ENCODE results near the gene RASGEF1B.

The RASGEF1B gene

DNA sequence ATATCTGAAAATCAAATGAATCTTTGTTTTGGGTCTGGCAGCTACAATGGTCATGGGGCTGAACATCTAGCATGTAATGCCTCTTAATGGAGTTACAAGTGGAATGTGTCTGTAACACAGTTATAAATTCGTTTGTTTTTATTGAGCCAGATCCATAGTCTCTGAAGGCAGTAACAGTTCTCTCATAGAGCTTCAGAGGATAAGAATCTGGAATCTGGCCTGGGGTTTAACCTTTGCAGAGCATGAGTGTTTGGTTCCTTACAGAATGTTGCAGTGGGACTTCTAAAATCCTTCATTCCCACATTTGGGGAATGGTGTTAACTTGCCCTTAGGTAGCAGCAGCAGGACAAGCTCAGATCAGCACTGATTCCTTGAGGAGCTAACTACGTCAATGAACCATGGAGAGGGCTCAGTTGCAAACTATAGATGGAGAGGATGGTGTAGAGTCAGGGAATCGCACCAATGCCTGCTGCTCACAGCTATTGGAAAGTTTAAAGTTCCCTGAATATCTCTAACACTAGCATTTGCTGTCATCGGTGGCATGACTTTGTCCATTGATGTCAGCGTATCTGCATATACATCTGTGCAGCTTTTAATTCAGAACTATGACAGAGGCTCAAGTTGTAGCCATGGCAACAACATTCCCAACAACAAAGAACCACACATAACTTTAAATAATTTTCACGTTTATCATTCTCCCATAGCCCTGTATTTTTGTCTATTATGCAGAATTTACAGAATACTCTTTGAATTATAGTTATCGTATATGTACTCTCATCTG is 72.2 kb downstream of the RASGEF1B start:
- TF ChIP-seq, protein P1, sequence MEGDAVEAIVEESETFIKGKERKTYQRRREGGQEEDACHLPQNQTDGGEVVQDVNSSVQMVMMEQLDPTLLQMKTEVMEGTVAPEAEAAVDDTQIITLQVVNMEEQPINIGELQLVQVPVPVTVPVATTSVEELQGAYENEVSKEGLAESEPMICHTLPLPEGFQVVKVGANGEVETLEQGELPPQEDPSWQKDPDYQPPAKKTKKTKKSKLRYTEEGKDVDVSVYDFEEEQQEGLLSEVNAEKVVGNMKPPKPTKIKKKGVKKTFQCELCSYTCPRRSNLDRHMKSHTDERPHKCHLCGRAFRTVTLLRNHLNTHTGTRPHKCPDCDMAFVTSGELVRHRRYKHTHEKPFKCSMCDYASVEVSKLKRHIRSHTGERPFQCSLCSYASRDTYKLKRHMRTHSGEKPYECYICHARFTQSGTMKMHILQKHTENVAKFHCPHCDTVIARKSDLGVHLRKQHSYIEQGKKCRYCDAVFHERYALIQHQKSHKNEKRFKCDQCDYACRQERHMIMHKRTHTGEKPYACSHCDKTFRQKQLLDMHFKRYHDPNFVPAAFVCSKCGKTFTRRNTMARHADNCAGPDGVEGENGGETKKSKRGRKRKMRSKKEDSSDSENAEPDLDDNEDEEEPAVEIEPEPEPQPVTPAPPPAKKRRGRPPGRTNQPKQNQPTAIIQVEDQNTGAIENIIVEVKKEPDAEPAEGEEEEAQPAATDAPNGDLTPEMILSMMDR (conservative IDR thresholded peaks at IDR 0.05; ENCODE audit: low read depth, low read length) = no peak
- no peak overlapping the region for H3K4me3 ChIP-seq (ENCODE audit: low read length)
- no peak for DNase-seq (ENCODE audit: low read depth)

DNA sequence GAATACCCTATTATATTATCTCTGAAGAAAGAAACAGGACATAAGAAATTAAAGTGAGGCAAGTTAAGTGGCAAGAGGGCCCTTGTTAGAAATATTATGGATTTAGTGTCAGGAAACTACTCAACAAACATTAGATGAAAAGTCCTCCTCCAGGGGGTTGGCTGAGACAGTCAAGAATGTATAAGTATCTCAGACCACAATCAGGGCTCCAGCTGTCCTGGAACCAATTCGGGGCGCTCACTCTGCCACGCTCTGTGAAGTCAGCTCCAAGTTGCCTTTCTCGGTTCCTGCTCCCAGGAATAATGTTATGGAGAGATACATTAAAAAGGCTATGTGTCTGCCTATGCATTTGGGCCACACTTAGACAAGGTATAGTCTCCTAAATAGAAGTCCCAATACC is 73.3 kb downstream of the RASGEF1B start:
- TF ChIP-seq, protein P1 (conservative IDR thresholded peaks at IDR 0.05; ENCODE audit: low read depth, low read length) = no peak
- no peak overlapping the region for H3K4me3 ChIP-seq (ENCODE audit: low read length)
- DNase-seq (ENCODE audit: low read depth) = no peak

DNA sequence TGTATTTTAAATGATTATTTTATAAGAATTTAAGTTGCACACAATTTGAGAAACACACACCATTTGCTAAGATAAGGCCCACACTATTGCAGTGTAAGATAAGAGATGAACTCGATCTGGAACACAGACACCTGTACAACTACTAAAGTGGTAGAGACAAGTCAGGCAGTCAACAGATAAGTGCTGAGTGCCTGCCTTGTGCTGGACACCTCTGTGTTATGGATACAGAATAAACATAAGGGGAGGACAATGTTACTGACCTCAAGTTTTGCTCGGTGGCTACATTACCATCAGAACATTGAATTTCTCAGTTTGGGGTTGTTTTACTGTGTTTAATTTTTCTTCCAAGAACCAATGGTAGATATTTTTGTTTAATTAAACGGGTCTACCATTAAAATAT is 74.1 kb downstream of the RASGEF1B start:
- DNase-seq (ENCODE audit: low read depth) = no peak
- no peak overlapping the region for H3K4me3 ChIP-seq (ENCODE audit: low read length)
- TF ChIP-seq, protein P1 (conservative IDR thresholded peaks at IDR 0.05; ENCODE audit: low read depth, low read length) = no peak

DNA sequence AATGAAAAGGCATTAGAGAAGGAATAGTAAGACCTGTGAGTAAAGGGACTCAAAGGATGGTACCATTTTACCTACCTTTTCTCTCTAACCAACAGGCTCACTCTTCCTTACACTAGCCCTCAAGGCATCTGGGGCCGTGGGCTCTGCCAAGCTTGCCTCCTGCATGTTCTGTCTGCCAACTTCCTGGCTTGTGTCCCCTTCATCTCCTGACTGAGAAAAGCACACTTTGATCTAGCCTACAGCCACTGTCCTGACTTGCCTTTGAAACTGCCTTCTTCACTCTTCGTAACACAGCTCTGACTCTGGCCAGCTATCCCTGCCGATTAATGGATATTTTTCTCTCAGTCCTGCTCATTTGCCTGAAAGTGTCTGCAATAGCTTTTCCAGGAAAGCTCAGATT is 76.5 kb downstream of the RASGEF1B start:
- TF ChIP-seq, protein P1 (conservative IDR thresholded peaks at IDR 0.05; ENCODE audit: low read depth, low read length) = no peak
- H3K4me3 ChIP-seq (ENCODE audit: low read length) = no peak overlapping the region
- DNase-seq (ENCODE audit: low read depth) = no peak

DNA sequence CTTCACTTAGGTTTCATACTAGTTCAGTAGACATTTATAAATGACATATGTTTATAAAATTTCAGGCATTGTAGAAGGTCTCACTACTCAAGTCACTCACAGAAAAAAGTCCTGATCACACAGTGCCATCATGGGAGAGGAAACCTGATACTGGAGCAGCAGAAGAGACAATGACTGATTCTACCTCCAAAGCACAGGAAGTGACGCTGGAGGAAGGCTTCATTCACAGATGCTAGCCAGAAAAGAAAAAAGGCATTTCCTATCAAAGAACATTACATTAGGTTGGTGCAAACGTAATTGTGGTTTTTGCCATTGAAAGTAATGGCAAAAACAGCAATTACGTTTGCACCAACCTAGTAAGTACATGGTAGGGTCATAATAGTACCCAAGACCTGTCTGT is 79.5 kb downstream of the RASGEF1B start:
- TF ChIP-seq, protein P1 (conservative IDR thresholded peaks at IDR 0.05; ENCODE audit: low read depth, low read length) = no peak
- H3K4me3 ChIP-seq (ENCODE audit: low read length) = no peak overlapping the region
- DNase-seq (ENCODE audit: low read depth) = no peak

GRCh38 chr4:81389720-81390119 is 82.0 kb downstream of the RASGEF1B start:
- TF ChIP-seq, protein P1 (conservative IDR thresholded peaks at IDR 0.05; ENCODE audit: low read depth, low read length) = no peak
- H3K4me3 ChIP-seq (ENCODE audit: low read length) = no peak overlapping the region
- no peak for DNase-seq (ENCODE audit: low read depth)

GRCh38 chr4:81380437-81380836 is 91.3 kb downstream of the RASGEF1B start:
- TF ChIP-seq, protein P1 (conservative IDR thresholded peaks at IDR 0.05; ENCODE audit: low read depth, low read length) = no peak
- DNase-seq (ENCODE audit: low read depth) = no peak
- no peak overlapping the region for H3K4me3 ChIP-seq (ENCODE audit: low read length)

All from retinal pigment epithelial cell (primary cell).